ENCODE data around the gene ZRANB3.

ZRANB3 gene

DNA sequence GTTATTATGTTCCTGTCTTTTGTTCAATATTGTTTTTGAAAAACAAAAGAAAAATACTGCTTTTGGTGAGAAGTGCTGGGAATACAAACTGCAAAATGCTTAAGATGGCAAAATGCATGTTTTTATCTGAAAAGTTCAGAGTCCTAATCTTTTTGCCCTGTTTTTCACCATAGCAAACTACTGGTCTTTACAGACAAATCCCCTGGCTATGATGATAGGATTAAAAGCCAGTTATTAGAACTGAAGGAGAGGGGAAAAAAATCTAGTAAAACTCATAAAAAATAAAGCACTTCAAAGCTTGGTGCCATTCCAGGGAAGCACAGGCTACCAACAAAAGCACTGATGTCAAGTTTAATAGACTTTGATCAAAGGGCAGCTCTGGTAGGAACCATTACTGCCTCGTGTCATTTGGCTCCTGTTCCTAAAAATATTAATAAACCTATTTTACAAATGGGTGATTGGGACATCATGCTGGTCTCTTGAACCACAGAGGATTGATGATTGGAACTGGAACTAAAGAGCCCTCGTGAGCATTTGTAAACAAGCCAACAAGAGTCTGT, 284.2 kb downstream of the ZRANB3 start:
- DNase-seq, result no peak

DNA sequence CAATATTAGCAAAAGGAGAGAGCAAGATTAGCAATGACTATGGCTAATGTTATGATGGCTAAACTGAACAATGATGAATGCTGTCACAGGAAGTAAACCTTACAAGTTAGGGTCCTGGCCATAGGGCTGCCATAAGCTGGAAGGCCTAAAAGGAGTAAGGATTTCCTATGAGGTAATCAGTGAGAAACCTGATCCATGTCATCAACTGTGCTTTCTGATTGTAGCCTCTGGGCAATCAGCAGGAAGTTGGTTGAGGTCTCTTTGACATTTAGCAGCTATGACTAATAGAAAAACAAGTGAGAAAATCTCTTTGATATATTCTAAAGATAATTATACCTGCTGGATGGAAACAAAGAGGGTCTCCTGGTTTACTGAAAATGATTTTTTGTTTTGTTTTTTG, 285.9 kb downstream of the ZRANB3 start:
- no peak for DNase-seq

DNA sequence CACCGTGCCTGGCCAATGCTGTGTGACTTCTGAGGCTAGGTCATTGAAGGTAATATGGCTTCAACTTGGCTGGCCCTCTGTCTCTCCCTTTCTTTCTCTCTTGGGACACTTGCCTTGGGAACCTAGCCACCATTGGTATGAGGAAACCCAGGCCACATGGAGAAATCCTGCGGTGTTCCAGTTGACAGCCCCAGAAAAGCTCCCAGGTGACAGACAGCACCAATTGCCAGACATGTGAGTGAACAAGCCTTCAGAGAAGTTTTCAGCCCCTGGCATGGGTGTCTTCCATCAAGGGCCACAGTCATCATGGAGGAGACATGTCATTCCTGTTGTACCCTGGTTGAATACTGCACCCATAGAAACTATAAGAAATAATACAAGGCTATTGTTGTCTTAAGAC, 292.4 kb downstream of the ZRANB3 start:
- no peak for DNase-seq

DNA sequence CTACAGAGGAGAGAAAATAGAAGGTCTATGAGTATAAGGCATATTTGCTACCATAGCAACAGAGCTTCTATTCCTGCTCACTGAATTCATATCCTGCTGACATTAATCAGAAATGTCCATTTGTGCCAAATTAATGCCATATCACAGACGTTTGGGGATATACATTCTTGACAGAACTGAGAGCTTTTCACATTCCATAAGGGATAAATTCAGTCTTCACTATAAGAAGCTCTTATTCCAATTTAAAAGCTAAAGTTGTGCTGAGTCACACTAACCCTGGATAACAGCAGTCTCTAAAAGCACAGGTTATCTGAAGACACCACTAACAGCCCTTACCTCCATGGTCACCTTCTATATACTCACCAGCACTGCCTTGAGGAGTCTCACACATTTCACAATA, 300.9 kb downstream of the ZRANB3 start:
- DNase-seq, result no peak

DNA sequence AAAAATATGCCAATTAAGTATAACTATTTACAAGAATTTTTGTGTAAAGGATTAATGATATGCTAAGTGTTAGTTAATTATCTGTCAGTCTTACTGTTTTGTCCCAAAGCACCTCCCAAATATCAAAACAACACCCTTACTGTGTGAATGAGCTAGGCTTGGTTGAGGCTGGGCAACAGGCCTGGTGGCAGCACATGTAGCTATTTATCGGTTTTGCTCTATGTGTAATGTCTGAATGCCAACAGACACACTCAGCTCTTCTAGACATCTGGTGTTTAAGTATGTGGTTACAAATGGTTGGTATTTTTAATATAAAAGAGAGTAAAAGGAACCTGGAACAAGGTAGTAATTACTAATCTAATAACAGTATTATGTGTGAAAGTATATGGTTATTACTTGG, 303.6 kb downstream of the ZRANB3 start:
- DNase-seq, result no peak

DNA sequence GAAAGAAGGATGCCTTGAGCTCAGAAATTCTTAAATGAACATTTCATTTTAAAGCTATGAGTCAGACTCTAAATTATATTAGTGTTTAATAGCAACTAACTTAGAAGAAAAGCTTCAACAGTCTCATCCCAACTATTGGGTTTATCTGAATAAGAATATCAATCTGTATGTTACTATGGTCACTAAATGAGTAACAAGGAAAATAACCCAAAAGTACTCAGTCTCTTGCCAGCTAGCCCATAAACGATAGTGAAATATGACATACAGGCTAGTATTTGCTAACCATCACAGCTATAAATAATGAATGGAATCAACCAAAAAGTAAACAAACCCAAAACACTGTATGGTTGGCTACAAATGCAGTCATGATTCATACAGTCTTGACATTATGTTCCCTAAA, 304.1 kb downstream of the ZRANB3 start:
- no peak for DNase-seq

DNA sequence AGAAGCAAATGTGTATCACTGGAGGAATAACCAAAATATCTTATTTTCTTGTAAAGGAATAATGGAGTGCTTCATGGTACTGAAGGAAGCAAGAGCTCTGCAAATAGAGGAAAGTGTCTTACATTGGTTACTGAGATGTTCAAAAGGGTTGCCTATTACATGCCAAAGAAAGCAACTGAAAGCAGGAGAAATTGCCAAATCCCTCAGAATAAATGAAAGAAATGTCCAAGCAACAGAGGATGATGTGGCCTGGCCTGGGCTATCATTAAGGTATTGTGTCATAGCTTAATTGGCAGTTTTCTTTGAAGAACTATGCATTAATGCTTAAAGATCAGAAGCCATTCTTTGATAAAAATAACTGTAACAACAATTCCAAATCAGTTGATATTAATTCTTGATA, 305.2 kb downstream of the ZRANB3 start:
- DNase-seq, result no peak

DNA sequence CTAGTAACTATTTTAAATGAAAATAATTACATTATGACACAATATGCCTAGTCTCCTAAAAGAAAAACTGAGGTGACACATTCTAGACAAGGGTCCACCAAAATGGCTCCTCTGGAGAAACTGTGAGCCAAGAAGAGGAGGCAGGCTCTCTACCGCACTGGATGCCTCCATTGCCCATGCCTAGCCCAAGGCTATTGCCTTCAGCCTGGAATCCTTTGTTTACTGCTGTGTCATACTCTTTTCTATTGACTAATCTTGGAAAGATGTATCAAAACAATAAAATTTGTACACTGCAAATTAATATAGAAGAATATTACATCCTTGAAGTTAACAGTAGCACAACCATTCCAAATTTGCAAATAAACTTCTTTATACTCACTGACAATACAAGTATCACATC, 311.8 kb downstream of the ZRANB3 start:
- no peak for DNase-seq

DNA sequence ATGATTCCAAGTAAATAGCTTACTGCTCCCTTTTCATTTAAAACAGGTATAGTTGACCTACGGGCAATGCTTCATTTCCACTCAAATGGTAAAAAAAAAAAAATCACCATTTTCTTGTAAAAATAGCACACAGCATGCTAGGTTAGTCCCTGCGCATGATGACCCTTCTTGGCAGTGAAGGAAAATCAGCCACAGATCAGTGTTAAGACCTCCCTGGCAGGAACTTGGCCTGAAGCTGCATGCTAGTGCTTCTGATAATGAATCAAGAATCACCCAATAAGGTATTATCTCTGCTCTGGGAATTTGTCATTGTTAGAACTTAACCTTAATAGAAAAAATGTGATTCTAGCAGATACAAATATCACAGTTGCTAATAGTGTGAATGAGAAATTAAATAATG, 312.6 kb downstream of the ZRANB3 start:
- no peak for DNase-seq

DNA sequence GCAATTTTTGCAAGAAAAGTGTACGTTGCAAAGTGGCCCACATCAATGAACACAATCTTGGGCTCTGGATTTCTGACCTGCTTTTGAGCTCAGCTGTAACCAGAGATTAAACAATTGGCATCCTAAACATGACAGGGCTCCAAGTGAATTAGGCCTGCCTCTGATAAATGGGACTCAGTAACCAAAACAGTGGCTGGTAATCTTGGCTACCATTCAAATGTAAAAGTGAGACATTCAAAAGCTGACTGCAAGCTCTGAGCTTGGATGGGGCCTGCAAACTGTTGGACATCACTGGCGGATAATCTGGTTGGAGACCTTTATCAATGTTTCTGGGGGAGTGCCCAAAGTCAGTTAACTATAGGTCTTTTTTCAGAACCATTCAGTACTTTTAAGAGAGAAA, 318.3 kb downstream of the ZRANB3 start:
- DNase-seq, result no peak

DNA sequence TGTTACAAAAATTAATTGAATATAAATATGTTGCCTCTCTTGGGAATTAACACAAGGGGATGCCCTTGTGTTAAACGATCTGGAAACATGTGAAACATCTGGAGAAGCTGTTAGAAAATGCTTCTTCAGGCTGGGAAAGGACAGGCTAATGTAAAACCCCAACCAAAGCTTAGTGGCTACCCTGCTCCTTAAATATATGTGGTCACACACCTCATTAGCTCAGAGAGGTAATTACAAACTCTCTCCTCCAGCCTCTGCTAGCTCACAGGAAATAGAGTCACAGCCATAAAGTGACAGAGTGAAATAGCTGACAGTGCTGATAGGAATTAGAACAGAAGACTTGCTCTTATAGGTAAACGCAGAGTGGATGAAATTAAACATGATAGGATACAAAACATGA, 323.0 kb downstream of the ZRANB3 start:
- DNase-seq, result no peak

DNA sequence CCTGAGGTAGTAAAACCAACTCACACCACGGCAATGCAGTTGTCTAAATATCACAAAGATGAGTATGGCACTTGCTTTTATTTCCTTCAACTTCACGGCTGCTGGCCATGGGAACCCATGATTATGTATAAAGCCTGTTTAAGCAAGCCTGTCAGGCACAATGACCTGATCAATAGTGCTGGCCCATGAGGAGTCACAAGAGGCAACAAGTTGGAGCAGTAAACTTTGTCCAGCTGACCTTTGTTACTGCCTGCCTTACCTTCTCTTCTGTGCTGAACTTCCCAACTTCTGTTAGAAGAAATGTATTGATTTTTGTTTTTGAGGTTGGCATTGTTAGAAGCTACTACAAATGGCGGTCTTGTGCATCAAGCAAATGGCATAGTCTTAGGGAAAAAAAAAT, 327.1 kb downstream of the ZRANB3 start:
- no peak for DNase-seq

DNA sequence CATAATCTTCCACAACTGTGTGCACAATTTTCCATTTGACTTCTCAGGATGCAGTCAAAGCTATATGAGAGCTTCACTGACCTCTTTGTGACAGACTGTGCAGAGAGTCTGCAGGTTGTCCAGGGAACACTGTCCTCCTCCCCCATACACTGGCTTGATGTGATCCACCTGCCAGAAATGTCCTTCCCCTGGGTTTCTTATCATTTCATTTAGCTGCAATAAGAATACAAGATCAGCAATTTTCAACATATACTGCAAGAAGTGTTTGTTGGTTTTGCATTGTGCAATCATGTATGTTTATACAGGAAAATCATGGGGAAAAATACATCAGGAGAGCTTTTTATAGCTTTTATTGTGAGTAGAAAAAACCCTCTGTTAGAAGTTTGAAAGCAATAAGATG, 328.3 kb downstream of the ZRANB3 start:
- DNase-seq, result no peak

DNA sequence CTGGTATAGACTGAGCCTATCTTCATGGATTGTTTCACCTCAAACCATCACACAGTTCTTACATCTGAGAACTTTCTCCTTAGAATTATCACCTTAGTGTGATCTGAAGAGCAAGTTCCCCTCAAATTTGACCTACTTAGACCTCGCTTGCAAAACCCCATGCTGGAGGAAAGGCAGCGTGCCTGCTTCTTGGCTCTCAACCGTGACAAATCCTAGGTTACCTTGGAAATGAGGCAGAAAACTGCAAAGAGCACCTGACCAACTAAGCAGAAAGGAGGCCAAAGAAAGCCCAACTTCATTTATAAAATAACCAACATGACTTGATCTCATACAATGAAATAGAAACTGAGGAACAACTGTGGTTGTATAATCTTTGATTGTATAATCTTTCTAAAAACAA, 332.5 kb downstream of the ZRANB3 start:
- DNase-seq, result no peak

DNA sequence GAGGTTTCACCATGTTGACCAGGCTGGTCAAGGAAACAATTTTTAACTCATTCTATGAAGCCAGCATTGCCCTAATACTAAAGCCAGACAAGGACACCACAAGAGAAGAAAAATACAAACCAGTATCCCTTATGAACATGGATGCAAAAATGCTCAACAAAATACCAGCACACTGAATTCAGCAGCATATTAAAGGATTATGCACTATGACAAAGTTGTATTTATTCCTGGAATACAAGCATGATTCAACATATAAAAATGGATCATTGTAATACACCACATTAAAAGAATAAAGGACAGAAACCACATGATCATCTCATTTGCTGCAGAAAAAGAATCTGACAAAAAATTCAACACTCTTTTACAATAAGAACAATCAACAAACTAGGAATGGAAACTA, 340.2 kb downstream of the ZRANB3 start:
- DNase-seq, result no peak

DNA sequence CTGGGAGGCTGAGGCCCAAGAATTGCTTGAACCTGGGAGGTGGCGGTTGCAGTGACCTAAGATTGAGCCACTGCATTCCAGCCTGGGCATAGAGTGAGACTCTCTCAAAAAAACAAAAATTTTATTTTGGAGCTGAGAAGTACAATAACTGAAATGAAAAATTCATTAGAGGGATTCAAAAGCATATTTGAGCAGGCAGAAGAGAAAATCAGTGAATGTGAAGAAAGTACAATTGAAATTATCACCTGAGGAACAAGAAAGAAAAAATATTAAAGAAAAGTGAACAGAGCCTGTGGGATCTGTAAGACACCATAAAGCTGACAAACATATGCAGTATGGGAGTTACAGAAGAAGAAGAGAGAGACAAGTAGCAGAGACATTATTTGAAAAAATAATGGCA, 341.9 kb downstream of the ZRANB3 start:
- no peak for DNase-seq

DNA sequence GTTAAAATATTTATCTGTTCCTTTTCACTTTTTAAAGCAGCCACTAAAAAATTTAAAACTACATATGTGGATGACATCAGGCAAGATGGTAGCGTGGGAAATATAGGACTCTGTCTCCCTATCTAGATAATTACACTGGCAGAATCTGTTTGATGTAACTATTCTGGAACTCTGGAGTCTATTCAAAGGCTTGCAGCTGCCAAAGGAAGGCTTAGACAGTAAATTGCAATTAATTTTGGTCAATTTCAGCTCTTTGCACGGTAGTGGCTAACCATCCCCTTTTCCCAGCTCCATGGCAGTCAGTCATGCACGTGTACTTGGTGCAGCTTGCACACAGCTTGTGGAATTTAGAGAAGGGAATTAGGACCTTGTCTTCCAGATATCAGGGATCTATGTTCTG, 343.7 kb downstream of the ZRANB3 start:
- no peak for DNase-seq

DNA sequence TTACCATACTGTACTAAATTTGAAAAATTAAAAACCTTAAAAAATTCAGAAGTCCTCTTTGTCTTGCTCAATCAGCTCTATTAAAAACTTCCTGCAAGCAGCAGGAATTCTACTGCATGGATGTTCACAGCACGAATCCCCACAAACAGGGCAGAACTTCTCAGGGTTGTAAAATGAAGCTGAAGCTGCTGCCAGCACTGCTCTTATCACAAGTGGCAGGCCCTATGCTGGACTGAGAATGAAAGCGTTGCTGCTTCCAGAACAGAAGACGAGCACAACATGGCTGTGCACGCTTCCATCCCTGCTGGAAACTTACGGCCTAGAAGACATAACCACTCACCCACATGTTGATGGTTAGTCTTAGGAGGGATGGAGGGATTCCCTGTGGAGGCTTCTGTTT, 345.0 kb downstream of the ZRANB3 start:
- no peak for DNase-seq

DNA sequence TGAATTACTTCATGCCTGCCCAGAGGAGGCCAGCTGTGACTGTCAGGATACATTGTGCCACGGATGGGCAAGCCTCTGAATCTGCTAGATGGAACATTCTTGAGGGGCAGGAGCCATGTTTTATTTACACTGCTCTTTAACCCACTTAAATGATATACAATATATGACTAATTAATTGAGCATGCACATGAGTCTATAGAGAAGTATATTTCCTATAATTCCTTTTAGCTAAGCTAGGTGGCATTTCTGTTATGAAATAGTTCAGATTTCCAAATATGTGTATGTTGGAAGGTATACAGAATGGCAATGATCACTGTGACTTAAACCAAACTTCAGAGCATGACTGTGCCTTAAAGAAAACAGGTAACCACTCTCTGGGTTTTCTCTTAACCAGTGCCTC, 347.2 kb downstream of the ZRANB3 start:
- no peak for DNase-seq

DNA sequence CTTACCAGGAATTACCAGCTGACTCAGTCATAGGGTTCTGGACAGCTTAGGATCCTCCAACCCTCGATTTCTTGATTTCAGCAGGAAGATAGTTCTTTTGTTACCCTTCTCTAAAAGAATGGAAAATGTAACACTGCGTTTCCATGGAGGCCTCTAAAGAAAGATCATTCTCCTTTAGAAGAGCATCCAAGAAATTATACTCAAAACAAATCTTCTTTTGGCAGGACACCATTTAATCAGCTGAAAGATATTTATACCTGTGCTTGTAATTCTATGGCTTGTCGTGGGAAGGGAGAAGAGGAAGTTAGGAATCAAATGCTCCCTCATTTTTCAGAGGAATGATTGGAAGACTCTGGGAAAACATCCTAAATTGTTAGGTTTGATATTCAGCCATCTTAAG, 348.4 kb downstream of the ZRANB3 start:
- DNase-seq, result no peak

DNA sequence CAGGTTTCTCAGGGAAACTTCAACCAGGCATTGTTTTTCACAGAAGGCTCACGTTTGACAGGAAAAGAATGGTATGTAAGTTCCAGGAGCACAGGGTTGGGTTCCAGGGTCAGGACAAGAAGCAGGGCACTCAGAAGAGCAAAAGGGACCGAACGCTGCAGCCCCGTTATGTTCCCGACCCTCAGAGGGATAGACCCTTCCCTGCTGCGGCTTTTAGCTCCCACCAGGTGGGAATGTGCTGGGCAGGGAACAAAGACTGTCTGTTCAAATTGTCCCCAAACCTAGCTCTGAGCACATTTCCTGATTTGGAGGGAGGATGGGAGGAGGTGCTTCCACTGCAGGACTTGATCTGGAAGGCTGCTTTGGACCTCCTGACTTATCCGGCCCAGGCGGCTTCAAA, 348.8 kb downstream of the ZRANB3 start:
- no peak for DNase-seq

DNA sequence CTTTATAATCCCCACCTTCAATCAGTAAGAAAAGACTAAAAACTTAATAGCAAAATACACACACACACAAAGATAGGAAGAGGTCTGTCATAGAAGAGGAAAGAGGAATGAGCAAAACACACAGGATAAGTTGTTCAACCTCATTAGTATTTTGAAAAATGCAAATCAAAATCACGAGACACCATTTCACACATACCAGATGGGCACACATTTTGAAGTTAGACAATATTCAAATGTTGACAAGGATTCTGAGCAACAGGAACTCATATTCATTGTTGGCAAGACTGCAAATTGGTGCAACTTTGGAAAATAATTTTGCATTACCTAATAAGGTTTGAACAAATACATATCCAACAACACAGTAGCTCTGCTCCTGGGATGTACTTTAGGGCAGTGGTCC, 351.3 kb downstream of the ZRANB3 start:
- DNase-seq, result no peak

DNA sequence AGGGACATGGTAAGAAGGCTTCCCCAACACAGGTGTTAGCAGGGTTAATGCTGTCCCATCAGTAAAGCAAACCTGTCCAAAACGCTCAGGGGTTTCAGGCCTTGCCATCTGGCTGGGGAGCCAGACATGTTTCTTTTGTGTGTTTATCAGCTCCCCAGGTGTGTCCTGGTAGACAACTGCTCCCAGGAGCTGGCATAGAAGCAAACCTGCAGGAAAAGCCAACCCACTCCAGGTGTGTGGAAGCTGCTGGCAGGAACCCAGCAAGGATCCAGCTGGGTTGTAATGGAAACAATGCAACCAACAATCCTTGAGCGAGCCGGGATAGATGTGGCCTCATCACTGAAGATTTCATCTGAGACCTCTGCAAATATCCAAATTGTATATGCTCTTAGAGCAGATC, 355.8 kb downstream of the ZRANB3 start:
- DNase-seq, result no peak

DNA sequence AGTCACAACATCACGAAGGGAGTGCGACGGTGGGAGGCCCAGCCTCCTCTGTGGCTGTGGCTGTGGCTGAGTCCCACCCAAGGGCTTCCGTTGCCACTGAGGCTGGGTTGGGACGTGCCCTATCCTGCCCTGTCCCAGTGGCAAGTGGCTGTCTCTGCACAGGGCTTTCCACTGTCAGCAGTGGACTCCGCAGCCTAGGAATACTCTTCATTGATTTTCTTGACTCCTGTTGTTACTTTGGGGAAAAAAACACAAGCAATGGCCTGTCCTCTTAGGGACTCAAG, 356.3 kb downstream of the ZRANB3 start:
- no peak for DNase-seq

DNA sequence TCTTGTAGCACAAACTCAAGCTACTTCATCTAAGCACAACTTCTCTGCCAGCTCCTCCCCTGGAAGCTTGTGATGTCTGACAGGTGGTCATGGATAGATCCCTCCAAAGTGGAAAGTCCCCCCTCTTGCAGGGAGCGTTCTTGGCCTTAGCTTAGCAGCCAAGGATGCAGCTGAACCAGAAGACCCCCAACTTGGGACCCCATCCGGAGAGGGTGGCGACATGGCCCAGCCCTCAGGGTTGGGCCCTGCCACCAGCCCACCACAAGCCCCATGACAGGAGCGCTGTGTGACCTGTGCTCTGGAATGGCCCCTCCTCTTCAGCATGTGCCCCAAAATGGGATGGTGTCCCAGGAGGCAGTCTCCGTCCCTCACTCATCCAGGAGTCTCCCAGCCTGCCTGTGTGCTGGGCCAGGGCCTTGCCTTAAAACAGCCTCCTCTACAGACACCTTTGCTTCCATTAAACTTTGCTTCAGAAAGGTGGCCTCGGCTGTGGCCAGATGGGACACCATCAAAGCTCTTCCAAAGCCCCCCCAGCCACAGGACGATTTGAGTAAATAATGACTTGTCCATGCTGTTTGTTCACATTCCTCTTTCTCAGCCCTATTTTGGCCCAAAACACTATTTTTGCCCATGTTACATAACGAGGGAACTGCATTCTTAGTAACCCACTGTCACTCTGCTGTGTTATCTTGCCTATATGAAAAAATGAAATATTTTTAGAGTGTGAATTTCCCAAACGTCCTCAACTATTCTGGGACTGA, 356.8 kb downstream of the ZRANB3 start:
- DNase-seq, result no peak
